GM21576 (cell line): ENCODE results near the gene EPHX1.
"Not testable (repeated sequence)": the region's sequence is repeated elsewhere in the genome, so short reads cannot be mapped to it uniquely, and the experiment has no call there.

Experiments used
- ATAC-seq: cut with Tn5 transposase; IDR thresholded peaks from one replicate; pipeline ENCODE4 v1.9.1; 2021; ENCODE audit warnings: mild to moderate bottlenecking, moderate library complexity; ENCODE audit not compliant: unreplicated experiment

EPHX1 gene

GRCh38 chr1:225815526-225816178, 5.7 kb downstream of the EPHX1 start:
- ATAC-seq = no peak

GRCh38 chr1:225816643-225817538, 7.0 kb downstream of the EPHX1 start:
- no peak for ATAC-seq

- ATAC-seq = no peak
These were observed 7.7 kb downstream of the EPHX1 start for GRCh38 chr1:225817611-225818061.

DNA sequence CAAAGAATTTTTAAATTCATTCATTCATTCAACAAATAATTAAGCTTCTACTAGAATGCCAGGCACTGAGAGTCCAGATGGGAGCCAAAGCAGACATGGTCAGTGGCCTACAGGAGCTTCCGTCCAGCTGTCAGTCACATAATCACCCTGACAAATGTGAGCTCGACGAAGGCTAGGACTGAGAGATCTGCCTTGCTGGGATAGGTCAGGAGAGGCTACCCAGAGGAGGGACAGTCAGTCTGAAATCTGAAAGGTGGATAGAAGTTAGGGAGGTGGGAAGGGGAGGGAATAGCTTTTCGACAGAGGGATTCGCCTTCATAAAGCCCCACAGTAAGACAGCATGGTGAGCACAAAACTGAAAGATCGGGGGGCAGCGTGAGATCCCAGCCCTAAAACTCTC, 8.3 kb downstream of the EPHX1 start:
- no peak for ATAC-seq

DNA sequence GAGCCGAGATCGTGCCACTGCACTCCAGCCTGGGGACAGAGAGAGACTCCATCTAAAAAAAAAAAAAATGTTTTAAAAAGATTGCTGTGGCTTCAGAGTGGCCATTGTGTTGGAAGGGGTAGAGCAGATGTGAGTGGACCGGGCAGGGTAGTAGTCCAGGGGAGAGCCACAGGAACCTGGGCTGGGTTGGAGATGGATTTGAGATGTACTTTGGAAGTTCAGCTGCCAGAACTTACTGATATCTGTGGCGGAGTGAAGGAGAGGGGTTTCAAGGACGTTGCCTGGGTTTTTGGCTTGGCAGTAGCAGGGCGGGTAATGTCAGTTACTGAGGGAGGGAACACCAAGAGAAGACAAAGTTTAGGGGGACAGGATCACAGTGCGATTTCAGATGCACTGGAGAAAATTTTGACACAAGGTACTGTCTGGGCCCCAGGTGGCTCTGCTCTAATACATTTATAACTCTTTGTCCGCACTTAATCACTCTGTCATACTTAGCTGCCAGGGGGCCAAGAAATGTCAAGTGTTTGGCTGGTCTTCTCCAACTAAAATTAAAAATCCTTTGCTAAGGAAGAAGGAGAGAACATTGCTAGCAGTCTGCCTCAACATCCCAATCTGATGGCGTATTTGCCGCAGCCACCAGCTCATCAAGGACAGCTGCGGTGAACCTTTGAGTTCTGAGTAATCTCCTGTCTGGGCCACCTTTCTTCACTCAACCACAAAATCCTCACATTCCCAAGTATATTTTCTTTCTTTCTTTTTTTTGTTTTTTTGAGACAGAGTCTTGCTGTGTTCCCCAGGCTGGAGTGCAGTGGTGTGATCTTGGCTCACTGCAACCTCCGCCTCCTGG, 9.6 kb downstream of the EPHX1 start:
- ATAC-seq = no peak

DNA sequence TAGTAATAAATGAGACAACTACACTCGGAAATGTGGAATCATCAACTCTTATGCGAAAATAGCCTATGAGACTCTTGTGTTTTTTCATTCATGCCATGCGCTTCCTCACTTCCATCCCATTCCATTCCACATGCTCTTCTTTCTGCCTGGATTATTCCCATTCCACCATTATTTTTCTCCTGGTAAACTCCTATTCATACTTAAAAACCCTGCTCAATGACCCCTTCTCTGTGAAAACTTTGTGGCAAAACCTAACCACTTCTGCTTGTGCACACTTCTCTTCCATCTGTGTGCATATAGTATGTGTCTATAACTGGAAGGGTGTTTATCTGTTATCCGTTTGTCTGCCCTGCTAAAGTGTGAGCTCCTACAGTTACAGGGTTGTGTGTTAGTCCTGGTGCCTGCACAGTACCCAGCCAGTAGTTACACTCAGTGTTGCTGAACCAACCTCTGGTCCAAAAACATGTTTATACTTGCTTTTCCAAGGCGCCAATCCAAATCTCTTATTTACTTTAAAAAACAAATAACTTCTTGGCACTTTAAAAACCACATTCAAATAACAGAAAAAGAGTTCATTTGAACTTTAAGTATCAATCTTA, 10.7 kb downstream of the EPHX1 start:
- ATAC-seq = no peak

- ATAC-seq = no peak
These were observed 12.9 kb downstream of the EPHX1 start for GRCh38 chr1:225822655-225823403.

- ATAC-seq = no peak
These were observed 13.9 kb downstream of the EPHX1 start for GRCh38 chr1:225823811-225824261.

DNA sequence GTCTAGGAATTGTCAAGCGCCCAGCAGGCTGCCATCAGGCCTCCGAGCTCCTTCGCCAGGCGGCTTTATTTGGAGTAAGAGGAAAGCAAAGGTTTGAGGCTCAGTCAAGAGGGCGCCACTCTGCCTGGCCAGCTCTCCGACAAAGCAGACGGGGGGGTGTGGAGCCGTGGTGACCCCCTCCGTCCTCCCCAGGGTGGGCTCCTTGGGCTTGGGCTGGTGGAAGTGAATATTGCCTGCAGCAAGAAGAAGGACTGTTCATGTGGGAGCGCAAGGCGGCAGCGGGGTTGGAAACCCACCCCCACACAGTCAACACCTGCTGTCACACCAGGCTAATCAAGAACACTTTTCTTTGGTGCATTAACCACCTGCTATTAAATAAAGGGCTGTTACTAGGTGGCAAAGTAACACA, 14.6 kb downstream of the EPHX1 start:
- no peak for ATAC-seq

DNA sequence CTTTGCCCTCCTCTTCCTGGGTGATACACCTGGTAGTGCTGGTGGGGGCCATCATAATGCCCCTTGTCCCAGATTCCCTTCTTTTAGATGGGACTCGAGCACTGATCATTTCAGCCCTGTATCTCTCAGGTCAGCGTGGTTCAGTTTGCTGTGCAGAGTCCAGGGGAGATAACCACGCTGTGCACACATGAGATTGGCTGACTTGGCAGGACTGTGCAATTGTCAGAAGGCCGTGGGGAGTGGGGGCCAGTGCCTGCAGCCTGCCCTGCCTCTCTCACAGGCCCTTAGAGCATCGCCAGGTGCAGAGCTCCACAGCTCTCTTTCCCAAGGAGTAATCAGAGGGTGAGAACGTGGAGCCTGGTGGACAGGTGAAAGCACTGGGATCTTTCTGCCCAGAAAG, 15.2 kb downstream of the EPHX1 start:
- ATAC-seq = no peak

DNA sequence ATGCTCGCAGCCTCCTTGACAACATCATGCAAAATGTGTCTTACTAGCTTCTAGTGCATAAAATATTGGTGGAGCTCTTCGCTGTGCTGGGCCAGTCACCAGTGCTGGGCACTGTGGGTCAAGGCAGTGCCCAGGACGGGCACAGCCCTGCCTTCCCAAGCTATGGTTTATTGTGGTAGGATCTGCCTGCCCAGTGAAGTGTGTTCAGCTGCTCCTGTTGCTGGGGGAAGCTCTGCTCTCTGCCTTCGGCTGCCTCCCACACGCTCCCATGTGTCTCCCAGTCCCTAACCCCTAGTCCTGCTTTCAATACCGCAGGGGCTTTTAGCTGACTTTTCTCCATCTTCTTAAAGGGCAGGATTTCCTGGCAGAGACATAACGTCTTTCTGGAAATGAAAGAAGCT, 15.7 kb downstream of the EPHX1 start:
- no peak for ATAC-seq

- no peak for ATAC-seq
These were observed 17.2 kb downstream of the EPHX1 start for GRCh38 chr1:225827076-225827475.

DNA sequence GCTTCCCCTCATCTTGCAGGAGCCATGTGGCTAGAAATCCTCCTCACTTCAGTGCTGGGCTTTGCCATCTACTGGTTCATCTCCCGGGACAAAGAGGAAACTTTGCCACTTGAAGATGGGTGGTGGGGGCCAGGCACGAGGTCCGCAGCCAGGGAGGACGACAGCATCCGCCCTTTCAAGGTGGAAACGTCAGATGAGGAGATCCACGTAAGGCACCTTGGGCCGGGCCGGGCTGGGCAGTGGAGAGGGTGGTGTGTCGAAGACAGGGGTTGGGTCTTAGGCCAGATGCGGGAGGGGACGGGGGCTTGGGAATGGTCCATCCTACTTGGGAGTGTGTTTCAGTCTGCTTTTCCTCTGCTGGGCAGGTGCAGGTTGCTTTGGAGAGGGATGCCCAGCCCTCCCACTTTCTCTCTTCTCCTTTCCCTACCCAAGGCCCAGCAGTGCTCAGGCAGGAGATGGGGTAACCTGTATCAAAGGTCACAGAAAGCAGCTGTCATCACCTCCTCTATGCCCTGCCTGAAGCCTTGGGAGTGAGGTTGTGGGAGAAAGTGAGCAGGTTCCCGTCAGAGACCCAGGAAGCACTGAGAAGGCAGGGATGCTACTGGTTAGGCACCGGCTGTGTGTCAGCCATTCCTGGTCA, 18.9 kb downstream of the EPHX1 start:
- ATAC-seq = no peak

DNA sequence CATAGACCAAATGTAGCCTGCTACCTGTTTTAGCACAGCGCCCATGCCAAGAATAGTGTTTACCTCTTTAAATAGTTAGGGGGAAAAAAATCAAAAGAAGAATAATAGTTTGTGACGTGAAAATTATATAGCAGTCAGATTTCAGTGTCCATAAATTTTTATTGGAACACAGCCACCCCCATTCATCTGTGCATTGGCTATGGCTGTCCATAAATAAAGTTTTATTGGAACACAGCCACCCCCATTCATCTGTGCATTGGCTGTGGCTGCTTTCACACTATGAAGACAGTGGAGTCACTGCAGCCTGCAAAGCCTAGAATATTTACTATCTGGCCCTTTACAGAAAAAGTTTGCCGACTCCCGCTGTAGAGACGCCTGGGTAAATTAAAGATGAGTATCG, 20.9 kb downstream of the EPHX1 start:
- no peak for ATAC-seq

DNA sequence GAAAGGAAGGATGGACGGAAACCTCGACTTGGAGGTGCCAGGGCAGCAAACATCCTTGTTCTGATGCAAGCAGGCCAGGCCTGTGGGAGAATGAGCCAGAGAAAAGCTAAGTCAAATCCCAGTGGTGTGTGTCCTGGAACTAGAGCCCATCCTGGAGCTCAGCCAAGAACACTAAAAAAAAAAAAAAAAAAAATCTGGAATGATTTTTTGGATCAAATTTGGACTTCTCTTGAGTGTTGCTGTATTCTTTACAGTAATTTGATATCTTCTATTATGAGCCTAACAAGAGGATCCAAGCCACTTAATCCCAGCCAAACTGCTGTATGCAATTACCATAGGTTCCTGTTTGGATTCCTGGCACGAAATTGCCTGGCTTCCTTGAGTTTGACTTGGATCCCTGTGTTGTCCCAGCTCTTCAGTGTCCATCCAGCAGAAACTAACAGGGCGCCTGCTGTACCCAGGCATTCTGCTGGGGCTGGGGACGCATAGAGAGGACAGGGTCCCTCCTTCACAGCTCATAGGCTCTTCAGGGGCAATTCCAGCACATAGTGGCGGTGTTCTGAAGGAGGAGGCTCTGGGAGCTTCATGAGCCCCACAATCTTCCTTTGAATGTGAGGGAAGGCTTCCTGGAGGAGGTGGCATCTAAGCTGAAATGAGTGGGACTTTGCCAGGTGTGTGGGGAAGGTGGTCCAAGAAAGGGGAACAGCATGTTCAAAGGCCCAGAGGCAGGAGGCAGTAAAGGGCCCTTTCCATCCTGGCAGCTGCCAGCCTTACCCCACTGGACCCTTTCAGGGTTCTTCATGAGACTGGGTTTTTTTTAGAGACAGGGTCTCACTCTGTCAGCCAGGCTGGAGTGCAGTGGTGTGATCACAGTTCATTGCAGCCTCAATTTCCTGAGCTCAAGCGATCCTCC, 24.7 kb downstream of the EPHX1 start:
- ATAC-seq = no peak

GRCh38 chr1:225835856-225836255, 25.9 kb downstream of the EPHX1 start:
- ATAC-seq = no peak

- ATAC-seq = not testable (repeated sequence)
These were observed 26.4 kb downstream of the EPHX1 start for GRCh38 chr1:225836296-225836695.

GRCh38 chr1:225838793-225839192, 28.9 kb downstream of the EPHX1 start:
- no peak for ATAC-seq

DNA sequence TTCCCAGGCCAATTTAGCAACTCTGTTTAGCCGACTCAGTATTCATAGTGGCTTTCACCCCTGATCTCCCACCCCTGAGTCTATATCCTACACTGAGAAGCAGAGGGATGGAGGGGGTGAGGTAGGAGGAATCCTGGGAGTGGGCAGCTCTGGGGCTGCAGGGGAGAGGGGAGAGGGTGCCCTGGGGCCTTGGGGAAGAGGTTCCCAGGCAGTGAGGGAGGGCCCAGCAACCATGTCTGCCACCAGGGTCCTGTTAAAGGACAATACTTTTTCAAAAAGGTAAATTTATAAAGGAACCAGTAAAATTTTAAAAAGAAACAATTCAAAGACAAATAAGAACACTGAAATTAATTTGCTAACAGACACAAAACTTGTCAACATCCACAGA, 30.3 kb downstream of the EPHX1 start:
- ATAC-seq = no peak
